ENCODE data around the gene NUP50.

NUP50 gene

DNA sequence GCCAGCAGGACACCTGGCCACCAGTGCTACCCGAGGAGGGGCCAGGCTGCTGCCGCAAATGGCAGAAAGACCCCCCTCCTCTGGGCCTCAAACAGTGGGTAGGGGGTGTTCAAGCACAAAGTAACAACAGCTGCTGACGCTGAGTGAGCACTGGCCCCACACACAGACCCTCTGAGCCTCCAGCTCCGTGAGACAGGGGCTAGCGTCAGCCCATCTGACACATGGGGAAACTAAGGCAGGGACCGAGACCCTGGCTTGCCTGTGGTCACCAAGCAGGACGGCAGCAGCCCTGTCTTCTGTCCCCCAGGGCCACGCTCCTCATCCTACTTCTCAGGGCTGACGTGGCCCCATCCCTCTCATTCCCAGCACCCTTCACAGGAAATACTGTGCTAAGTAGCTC, 36.5 kb downstream of the NUP50 start:
- no peak for DNase-seq
- over 99% methylated on average over 9 of the region's 9 CpGs for WGBS (ENCODE audit: insufficient coverage)
- Histone ChIP-seq H3K4me1 (ENCODE audit: control extremely low read depth in 1 of 4, control insufficient read depth in 4 of 4, insufficient read depth in 4 of 4, low read length in 3 of 4) (no peaks in the 10 kb centered on the region), H3K36me3 (ENCODE audit: control insufficient read depth in 4 of 4, insufficient read depth in 4 of 4, low read length in 3 of 4) (peaks cover 11 to 95% (median 69%) of the 10 kb centered on the region in 4 experiments), H3K9me3 (ENCODE audit: control extremely low read depth in 1 of 5, control insufficient read depth in 4 of 5, insufficient read depth in 2 of 5, low read depth in 1 of 5, low read length in 4 of 5) (no peaks in the 10 kb centered on the region), H3K27me3 (replicated peaks in 2 of 5; ENCODE audit: control insufficient read depth in 4 of 5, insufficient read depth in 5 of 5, low read length in 4 of 5) (no peaks in the 10 kb centered on the region), H3K27ac (ENCODE audit: insufficient read depth in 1 of 2, low read depth in 1 of 2, low read length in 2 of 2, poor library complexity in 1 of 2, severe bottlenecking in 2 of 2) (no peak overlapping the region), H3K4me3 (ENCODE audit: control insufficient read depth in 1 of 7, extremely low read depth in 1 of 7, insufficient read depth in 4 of 7, low read depth in 2 of 7, low read length in 6 of 7) (no peak overlapping the region)
- ChIA-PET POLR2A (no interaction called here), CTCF (no interaction called here)

DNA sequence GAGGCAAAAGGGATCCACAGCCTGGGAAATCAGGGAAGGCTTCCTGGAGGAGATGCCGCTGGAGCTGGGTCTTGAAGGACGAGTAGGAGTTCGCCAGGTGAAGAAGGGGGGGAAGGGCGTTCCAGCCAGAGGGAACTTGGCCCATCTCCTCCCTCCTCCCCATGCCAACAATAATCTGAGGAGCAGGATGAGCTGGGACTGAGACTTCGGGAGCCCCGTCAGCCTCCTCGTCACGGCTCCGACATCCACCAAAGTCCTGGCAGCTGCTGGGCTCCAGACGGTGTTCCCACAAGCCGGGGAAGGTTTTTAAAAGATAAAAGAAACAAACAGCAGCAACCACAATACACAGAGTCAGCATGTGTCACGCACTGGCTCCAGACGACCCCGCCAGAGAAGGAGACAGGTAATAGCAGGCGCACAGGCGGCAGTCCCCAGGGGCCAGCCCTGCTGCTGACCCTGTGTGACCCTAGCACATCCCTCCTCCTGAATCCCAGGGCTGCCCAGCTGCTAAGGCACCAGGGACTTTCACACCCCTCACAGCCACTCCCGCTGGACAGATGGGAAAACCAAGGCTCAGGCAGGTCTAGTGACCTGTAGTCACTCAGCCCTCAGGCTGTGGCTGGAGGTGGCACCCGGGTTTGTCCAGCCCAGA, 37.3 kb downstream of the NUP50 start:
- DNase-seq = no peak
- H3K27me3 ChIP-seq (replicated peaks in 2 of 5; ENCODE audit: control insufficient read depth in 4 of 5, insufficient read depth in 5 of 5, low read length in 4 of 5) = no peaks in the 10 kb centered on the region
- no peak overlapping the region for H3K27ac ChIP-seq (ENCODE audit: insufficient read depth in 1 of 2, low read depth in 1 of 2, low read length in 2 of 2, poor library complexity in 1 of 2, severe bottlenecking in 2 of 2)
- no peaks in the 10 kb centered on the region for H3K4me1 ChIP-seq (ENCODE audit: control extremely low read depth in 1 of 4, control insufficient read depth in 4 of 4, insufficient read depth in 4 of 4, low read length in 3 of 4)
- no peaks in the 10 kb centered on the region for H3K9me3 ChIP-seq (ENCODE audit: control extremely low read depth in 1 of 5, control insufficient read depth in 4 of 5, insufficient read depth in 2 of 5, low read depth in 1 of 5, low read length in 4 of 5)
- no peak overlapping the region for H3K4me3 ChIP-seq (ENCODE audit: control insufficient read depth in 1 of 7, extremely low read depth in 1 of 7, insufficient read depth in 4 of 7, low read depth in 2 of 7, low read length in 6 of 7)
- ChIA-PET CTCF (no interaction called here), POLR2A (no interaction called here)
- 91% methylated on average over 8 of the region's 18 CpGs for WGBS (ENCODE audit: insufficient coverage)
- peaks cover 11 to 94% (median 67%) of the 10 kb centered on the region in 4 experiments for H3K36me3 ChIP-seq (ENCODE audit: control insufficient read depth in 4 of 4, insufficient read depth in 4 of 4, low read length in 3 of 4)

DNA sequence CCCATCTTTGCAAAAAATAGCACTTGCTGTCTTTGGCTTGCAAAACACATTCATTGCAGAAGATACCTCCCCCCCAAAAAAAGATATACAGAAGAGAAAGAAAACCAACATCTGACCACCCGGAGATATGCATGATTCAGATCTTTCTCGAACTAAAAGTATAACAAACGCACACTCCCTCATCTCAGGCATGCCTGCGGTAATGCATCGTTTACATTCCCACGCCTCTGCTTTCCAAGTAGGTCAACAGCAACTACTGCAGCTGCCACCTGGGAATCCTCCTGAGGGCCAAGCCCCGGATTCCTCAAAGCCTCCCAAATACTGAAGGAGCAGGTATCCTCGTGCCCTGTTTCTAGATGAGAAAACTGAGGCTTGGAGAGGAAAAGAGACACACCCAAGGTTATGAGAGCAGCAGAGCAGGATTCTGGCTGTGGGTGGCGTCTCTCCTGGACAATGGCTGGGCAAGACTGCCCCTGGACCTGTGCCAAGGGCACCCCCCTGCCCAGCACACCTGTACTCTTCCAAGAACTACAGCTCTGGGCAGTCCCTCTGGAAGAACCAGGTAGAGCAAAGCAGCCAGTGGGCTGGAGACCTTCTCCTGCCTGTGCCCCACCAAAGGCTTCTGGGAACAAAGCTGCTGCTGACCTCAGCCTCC, 38.1 kb downstream of the NUP50 start:
- H3K4me3 ChIP-seq (ENCODE audit: control insufficient read depth in 1 of 7, extremely low read depth in 1 of 7, insufficient read depth in 4 of 7, low read depth in 2 of 7, low read length in 6 of 7) = no peak overlapping the region
- no peak for DNase-seq
- H3K27ac ChIP-seq (ENCODE audit: insufficient read depth in 1 of 2, low read depth in 1 of 2, low read length in 2 of 2, poor library complexity in 1 of 2, severe bottlenecking in 2 of 2) = no peak overlapping the region

DNA sequence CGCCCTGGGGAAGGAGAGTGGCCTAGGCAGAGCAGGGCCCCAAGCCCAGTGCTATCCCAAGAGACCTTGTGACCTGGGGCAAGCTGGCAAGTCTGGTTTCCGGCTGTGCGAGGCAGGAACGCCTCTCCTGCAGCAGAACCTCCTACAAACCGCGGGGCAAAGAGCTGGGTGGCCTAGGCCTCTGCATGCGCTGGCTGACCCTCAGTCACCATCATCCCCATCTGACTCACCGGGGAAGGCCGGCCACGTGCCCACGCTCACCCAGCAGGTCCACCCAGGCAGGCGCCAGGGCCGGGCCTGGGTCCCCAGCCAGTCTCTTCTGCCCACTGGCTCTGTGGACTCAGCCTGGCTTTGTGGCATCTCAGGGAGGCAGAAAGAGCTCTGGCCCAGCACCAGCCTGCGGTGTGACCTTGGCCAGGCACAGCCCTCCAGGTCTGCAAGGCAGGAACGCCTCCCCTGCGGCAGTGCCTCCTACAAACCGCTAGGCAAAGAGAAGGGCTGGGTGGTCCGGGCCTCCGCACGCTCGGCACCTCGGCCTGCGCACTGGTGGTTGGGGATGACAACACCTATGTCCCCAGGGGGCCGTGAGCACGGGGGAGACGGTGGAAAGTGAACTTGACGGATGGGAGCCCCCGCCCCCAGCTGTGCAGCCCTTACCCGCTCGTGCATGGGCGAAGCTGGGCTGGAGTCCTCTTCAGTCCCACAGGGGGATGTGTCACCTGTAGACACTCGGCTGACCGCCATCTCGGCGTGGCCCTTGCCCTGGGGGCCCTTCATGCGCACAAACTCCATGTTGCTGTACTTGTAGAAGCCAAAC, 38.8 kb downstream of the NUP50 start:
- Histone ChIP-seq H3K4me1 (ENCODE audit: control extremely low read depth in 1 of 4, control insufficient read depth in 4 of 4, insufficient read depth in 4 of 4, low read length in 3 of 4) (no peaks in the 10 kb centered on the region), H3K27ac (ENCODE audit: insufficient read depth in 1 of 2, low read depth in 1 of 2, low read length in 2 of 2, poor library complexity in 1 of 2, severe bottlenecking in 2 of 2) (no peak overlapping the region)
- 95% methylated on average over 32 of the region's 36 CpGs for WGBS (ENCODE audit: insufficient coverage)

More for the DNA sequence above, 38.1 kb downstream of the NUP50 start:
- WGBS (ENCODE audit: insufficient coverage) = 97% methylated on average over 9 of the region's 9 CpGs
- Histone ChIP-seq H3K4me1 (ENCODE audit: control extremely low read depth in 1 of 4, control insufficient read depth in 4 of 4, insufficient read depth in 4 of 4, low read length in 3 of 4) (no peaks in the 10 kb centered on the region), H3K27me3 (replicated peaks in 2 of 5; ENCODE audit: control insufficient read depth in 4 of 5, insufficient read depth in 5 of 5, low read length in 4 of 5) (no peaks in the 10 kb centered on the region), H3K36me3 (ENCODE audit: control insufficient read depth in 4 of 4, insufficient read depth in 4 of 4, low read length in 3 of 4) (peaks cover 9 to 90% (median 63%) of the 10 kb centered on the region in 4 experiments), H3K9me3 (ENCODE audit: control extremely low read depth in 1 of 5, control insufficient read depth in 4 of 5, insufficient read depth in 2 of 5, low read depth in 1 of 5, low read length in 4 of 5) (no peaks in the 10 kb centered on the region)
- ChIA-PET POLR2A (no interaction called here), CTCF (interaction anchor here (0.5 kb wide), 1 partner anchor 19 kb away, joined by 3 read pairs; no protein-coding TSS in a partner anchor)

DNA sequence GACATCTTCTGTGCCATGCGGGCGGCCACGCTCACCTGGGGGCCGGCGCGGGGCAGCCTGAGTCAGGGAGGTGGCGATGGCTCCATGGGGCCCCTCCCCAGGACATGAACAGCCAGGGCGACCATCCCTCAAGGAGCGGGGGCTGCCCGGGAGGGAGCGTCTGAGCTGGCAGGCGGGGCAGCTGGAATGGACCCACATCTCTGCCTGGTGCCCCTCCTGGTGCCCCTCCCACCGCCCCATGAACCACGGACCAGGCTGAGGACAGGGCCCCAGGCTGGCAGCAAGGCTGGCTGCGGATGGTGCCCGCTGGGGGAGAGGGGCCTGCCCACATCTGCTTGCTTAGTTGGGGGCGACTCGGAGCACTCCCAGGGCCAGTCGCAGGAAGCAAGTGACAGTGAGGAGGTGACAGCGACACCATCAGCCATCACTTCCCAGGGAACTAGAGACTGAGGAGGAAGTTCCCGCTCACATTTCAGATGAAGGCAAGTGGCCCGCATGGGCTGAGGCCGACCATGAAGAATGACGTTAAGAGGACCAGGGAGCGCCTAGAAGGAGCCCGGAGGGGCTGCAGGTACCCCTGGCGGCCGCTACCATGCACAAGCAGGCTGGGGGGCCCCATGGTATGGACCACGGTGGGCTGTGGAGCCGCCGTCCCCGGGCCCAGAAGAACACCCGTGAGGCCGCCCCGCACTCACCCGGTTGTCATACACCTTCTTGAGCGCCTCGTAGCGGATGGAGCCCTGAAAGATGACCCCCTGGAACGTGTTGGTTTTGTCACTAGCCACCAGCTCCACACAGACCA, 39.6 kb downstream of the NUP50 start:
- no peaks in the 10 kb centered on the region for H3K9me3 ChIP-seq (ENCODE audit: control extremely low read depth in 1 of 5, control insufficient read depth in 4 of 5, insufficient read depth in 2 of 5, low read depth in 1 of 5, low read length in 4 of 5)
- POLR2A ChIA-PET = no interaction called here
- WGBS (ENCODE audit: insufficient coverage) = 98% methylated on average over 36 of the region's 40 CpGs
- no peak for DNase-seq
- H3K36me3 ChIP-seq (ENCODE audit: control insufficient read depth in 4 of 4, insufficient read depth in 4 of 4, low read length in 3 of 4) = peaks cover 9 to 83% (median 57%) of the 10 kb centered on the region in 4 experiments
- H3K27ac ChIP-seq (ENCODE audit: insufficient read depth in 1 of 2, low read depth in 1 of 2, low read length in 2 of 2, poor library complexity in 1 of 2, severe bottlenecking in 2 of 2) = no peak overlapping the region
- no peaks in the 10 kb centered on the region for H3K4me1 ChIP-seq (ENCODE audit: control extremely low read depth in 1 of 4, control insufficient read depth in 4 of 4, insufficient read depth in 4 of 4, low read length in 3 of 4)
- no peak overlapping the region for H3K4me3 ChIP-seq (ENCODE audit: control insufficient read depth in 1 of 7, extremely low read depth in 1 of 7, insufficient read depth in 4 of 7, low read depth in 2 of 7, low read length in 6 of 7)
- CTCF ChIA-PET = interaction anchor here (0.8 to 1.4 kb wide), 2 partner anchors 14 to 17 kb away, joined by 3 read pairs; no protein-coding TSS in a partner anchor
- H3K27me3 ChIP-seq (replicated peaks in 2 of 5; ENCODE audit: control insufficient read depth in 4 of 5, insufficient read depth in 5 of 5, low read length in 4 of 5) = no peaks in the 10 kb centered on the region

More for the DNA sequence above, 38.8 kb downstream of the NUP50 start:
- Histone ChIP-seq H3K36me3 (ENCODE audit: control insufficient read depth in 4 of 4, insufficient read depth in 4 of 4, low read length in 3 of 4) (peaks cover 9 to 83% (median 59%) of the 10 kb centered on the region in 4 experiments), H3K4me3 (ENCODE audit: control insufficient read depth in 1 of 7, extremely low read depth in 1 of 7, insufficient read depth in 4 of 7, low read depth in 2 of 7, low read length in 6 of 7) (no peak overlapping the region), H3K27me3 (replicated peaks in 2 of 5; ENCODE audit: control insufficient read depth in 4 of 5, insufficient read depth in 5 of 5, low read length in 4 of 5) (no peaks in the 10 kb centered on the region), H3K9me3 (ENCODE audit: control extremely low read depth in 1 of 5, control insufficient read depth in 4 of 5, insufficient read depth in 2 of 5, low read depth in 1 of 5, low read length in 4 of 5) (no peaks in the 10 kb centered on the region)
- ChIA-PET POLR2A (no interaction called here), CTCF (interaction anchor here (0.5 to 1.4 kb wide), 2 partner anchors 18 to 20 kb away, joined by 3 read pairs; no protein-coding TSS in a partner anchor)
- DNase-seq = no peak

DNA sequence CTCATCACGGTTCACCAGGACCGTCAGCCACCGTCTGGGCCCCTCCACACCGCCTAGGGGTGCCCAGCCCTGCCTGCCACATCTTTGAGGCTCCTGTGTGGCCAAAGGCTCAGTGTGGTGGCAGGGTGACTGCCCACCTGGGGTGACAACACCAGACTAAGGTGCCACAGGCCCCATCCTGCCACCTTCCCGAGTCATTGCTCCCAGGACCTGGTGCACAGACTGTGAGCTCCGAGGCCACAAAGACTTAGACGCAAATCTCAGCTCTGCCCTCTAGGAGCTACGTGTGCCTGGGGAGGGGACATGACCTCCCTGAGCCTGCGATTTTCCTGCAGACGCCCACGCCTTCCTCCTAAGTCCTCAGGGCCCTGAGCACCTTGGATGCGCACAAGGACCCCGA, 40.5 kb downstream of the NUP50 start:
- Histone ChIP-seq H3K36me3 (ENCODE audit: control insufficient read depth in 4 of 4, insufficient read depth in 4 of 4, low read length in 3 of 4) (peaks cover 11 to 85% (median 59%) of the 10 kb centered on the region in 4 experiments), H3K27me3 (replicated peaks in 2 of 5; ENCODE audit: control insufficient read depth in 4 of 5, insufficient read depth in 5 of 5, low read length in 4 of 5) (no peaks in the 10 kb centered on the region), H3K9me3 (ENCODE audit: control extremely low read depth in 1 of 5, control insufficient read depth in 4 of 5, insufficient read depth in 2 of 5, low read depth in 1 of 5, low read length in 4 of 5) (no peaks in the 10 kb centered on the region), H3K27ac (ENCODE audit: insufficient read depth in 1 of 2, low read depth in 1 of 2, low read length in 2 of 2, poor library complexity in 1 of 2, severe bottlenecking in 2 of 2) (no peak overlapping the region), H3K4me1 (ENCODE audit: control extremely low read depth in 1 of 4, control insufficient read depth in 4 of 4, insufficient read depth in 4 of 4, low read length in 3 of 4) (no peaks in the 10 kb centered on the region), H3K4me3 (ENCODE audit: control insufficient read depth in 1 of 7, extremely low read depth in 1 of 7, insufficient read depth in 4 of 7, low read depth in 2 of 7, low read length in 6 of 7) (no peak overlapping the region)
- CTCF ChIA-PET = interaction anchor here (0.8 kb wide), 1 partner anchor 13 kb away, joined by 3 read pairs; no protein-coding TSS in a partner anchor
- DNase-seq = no peak
- 93% methylated on average over 11 of the region's 13 CpGs for WGBS (ENCODE audit: insufficient coverage)
- POLR2A ChIA-PET = no interaction called here

All from common myeloid progenitor, CD34-positive (primary cell).